Measurements from ENCODE around the gene FOXK1.

Gene FOXK1

DNA sequence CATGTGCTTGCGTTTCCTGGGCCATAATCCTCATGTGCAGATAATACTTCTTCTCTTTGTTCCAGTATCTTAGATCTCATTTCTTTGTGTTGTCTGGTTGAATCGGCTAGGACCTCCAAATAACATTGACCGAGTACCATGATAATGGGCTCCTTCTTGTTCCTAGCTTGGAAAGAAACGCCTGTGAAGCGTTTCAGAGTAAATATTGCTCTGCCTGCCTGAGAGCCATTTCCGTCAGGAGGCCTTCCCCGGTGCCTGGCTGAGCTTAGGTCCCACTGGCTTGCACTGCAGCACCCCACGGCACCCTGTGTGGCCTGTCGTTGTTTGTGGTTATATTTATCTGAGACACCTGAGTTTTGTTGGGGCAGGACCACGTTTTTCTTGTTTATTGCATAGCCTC, 17.7 kb downstream of the FOXK1 start:
- DNase-seq: no peak

DNA sequence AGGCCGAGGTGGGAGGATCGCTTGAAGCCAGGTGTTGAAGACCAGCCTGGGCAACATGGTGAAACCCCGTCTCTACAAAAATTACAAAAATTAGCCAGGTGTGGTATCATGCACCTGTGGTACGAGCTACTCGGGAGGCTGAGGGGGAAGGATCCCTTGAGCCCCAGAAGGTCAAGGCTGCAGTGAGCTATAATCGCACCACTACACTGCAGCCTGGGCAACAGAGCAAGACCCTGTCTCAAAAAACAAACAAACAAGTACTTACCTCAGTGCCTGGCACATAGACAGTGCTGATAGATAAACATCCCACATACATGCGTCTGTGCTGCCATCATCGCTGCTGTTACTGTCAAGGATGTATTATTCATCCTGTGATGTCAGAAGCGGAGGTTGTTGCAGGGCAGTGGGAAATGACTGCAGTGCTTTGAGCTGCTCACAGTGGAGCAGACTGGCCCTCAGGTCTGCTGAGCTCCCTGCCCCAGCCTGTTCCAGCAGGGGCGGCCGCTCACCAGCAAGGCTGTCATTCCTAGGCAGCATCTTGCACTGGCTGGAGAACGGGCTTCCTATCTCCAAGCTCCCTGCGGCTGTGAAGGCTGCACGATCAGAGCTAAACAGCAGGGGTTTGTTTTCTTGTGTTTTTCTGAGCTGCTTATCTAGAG, 18.6 kb downstream of the FOXK1 start:
- no peak for DNase-seq

DNA sequence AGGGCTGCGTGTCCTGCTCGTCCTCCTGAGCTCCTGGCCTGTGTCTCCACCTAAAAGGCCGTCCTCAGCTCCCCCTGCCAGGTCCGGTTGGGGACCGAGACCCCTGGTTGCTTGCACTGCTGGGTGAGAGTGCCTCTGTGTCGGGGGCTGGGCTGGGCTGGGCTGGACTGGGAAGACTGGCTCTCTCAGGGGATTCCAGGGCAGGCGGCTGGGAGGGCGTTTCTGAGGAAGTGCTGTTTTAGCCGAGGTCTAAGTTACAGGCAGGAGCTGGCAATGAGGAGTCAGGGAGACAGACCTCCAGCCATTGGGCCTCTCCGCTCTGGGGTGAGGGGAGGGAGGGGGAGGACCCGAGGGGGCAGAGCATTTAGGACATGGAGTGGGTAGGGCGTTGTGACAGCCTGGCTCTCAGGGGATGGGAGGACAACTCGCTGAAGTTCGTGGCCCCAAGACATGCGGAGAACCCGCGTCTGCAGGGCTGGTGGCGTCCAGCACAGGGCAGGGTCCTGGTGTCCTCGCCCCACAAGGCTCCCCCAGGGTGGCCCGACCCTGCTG, 20.9 kb downstream of the FOXK1 start:
- no peak for DNase-seq

DNA sequence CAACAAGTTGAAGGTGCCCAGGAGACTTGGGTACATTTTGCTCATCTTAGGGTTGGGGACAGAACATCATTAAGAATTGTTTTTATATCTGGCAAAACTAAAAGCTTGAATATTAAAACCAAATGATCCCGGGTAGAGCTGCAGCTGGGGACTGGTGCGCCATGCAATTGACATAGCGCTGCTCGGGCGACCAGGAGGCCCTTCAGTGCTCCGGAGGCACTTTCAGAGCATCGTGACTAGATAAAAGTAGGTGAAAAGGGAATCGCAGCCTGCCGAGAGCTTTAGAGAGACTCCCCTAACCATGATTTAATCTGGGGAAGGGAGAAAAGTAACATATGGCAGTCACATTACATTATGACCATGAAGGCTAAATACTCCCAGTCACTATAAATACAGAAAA, 21.4 kb downstream of the FOXK1 start:
- no peak for DNase-seq

DNA sequence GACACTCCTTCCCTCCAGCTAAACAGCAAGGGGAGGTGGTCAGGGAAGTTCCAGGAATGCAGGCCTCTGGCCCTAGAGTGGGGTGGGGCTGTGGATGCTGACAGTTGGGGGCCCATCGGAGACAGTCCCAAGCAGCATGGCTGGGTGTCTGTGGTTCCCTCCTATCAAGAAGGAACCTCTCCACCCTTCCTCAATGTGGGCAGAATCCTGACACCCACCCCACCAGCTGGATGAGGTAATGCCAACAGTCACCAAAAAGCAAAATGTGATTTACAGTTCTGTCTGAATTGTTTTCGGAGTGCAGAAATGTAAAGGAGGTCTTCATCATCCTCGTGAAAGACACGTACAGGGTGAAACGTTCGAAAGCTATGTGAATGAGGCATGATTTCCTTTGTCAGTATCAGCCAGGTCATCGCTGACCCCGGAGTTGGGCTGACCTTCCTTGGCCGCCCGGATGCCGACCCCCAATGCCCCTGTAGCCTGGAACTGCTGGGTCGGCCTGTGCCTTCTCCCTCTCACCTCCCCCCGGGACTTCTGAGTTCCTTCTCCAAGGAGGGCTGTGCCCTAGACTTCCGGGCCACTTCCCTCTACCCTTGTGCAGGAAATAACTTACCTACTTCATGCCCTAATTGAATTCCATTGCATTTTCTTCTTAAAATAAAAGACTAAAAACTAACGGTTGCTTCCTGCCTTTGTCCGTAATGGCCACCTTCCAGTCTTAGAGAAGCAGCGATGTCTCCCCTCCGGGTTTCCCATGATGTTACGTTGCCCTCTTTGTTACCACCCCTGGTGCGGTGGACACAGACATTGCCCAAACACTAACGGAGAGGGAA, 24.5 kb downstream of the FOXK1 start:
- DNase-seq: no peak

DNA sequence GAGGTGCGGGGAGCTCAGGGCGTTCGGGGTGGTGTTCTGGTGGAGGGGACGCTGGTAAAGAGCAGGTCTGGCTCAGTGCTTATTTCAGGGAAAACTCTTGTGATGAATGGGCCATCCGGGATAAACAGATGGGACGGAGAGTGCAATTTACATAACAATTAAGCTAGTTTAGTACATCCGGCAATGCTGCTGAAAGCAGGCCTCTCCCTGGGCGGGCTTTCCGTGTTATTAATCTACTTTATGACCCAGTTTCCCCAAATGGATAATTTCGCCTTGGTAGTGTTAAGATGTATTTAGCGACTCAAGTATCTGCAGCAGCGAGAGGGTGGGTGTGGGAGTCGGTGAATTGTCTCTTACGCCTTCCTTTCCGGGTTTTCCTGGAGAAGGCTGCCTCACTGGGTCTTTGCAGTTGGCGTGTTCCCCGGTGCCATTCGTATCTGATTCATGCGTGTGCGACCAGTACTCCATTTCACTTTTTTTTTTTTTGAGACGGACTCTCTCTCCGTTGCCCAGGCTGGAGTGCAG, 25.2 kb downstream of the FOXK1 start:
- DNase-seq: no peak

GRCh38 chr7:4707980-4708411, 25.9 kb downstream of the FOXK1 start:
- DNase-seq: no peak

DNA sequence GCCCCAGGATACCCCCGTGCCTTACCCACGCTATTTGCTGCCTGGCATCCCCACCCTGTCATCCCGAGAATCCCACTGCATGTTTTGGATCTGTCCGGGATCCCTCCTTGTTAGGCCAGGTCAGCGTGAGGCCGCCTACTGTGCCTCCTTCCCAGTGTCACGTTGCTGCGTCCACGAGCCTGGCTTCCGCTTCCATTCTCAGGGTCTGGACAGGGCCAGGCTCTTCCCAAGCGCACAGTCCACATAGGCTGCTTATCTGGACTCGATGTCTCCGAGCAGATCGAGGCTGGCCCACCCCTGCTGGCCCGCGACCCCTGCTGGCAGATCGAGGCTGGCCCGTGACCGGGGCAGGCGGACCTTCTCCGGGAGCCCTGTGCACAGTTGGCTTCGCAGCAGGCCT, 27.1 kb downstream of the FOXK1 start:
- no peak for DNase-seq

- DNase-seq: no peak
Observed at GRCh38 chr7:4711093-4711492, 29.0 kb downstream of the FOXK1 start.

DNA sequence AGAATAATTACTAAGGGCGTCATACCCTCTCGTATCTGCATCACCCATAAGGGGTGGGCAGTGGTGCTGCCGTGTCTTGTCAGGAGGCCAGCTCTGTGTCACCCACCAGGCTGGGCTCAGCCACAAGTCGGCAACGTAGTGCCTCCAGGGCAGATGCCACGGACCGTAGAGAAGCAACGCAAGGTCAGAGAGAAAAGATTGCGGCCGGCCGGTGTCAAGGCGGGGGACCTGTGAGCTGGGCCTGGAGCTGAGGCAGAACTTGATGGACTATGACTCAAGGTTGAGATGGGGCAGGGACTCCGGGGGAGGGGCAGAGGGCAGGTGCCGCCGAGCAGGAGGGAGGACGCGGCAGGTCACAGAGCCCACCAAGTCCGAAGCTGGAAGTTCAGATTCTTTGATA, 29.5 kb downstream of the FOXK1 start:
- DNase-seq: no peak

GRCh38 chr7:4712281-4713182, 30.4 kb downstream of the FOXK1 start:
- DNase-seq: no peak

DNA sequence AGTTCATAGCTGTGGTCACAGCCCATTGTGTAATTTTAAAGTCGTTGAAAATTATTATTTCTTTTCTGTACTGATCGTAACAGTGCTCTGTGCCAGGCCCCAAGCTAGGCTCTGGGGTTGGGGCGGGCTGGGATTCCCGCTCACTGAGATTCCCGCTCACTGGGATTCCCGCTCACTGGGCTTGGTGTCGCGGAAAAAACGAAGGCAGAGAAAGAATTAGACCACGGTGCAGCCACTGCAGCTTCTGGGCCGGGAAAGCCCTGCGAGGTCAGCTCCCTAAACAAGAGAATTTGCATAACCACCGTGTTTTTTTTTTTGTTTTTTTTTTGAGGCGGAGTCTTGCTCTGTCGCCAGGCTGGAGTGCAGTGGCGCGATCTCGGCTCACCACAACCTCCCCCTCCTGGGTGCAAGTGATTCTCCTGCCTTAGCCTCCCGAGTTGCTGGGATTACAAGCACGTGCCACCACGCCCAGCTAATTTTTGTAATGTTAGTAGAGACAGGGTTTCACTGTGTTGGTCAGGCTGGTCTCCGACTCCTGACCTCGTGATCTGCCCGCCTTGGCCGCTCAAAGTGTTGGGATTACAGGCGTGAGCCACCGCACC, 31.2 kb downstream of the FOXK1 start:
- no peak for DNase-seq

DNA sequence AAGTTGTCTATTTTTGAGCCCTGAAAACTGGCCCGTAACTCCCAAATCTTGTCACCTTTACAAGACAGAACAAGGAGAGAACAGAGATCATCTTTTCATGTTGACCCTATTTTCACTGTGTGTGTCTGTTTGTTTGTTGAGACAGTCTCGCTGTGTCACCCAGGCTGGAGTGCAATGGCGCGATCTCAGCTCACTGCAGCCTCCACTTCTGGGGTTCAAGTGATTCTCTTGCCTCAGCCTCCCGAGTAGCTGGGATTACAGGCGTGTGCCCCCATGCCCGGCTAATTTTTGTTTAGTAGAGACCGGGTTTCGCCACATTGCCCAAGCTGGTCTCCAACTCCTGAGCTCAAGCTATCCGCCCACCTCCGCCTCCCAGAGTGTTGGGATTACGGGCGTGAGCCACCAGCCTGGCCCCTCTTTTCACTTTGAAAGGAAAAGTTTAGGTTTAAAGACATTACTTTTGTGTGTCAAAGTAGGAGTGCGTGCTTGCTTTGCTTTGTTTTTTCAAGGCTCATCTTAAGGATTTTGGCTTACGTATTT, 32.1 kb downstream of the FOXK1 start:
- no peak for DNase-seq

DNA sequence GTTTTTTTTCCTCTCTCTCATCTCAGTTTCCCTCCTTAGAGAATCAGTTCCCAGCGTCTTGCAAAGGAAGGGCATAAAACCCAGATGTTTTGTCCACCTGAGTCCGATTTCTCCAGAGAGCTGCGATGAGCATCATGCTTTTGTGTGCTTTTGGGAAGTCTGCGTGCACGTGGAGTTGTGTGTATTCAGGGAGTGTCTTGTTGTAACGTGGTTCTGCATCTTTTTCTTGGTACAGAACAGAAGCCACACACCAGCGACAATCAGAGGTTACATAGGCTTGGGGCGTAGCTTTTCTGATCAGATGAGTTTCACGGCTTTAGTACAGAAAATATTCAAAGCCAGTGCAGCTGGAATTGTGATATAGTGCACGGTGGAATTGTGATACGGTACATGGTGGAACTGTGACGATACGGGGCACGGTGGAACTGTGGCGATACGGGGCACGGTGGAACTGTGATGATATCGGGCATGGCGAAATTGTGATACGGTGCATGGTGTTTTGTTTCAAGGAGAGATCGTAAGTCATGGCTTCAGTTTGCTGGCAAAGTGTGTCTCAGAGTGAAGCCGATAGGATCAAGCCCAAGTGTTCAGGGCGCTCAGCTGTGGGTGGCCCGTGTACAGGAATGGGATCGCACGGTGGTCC, 32.8 kb downstream of the FOXK1 start:
- DNase-seq: no peak

DNA sequence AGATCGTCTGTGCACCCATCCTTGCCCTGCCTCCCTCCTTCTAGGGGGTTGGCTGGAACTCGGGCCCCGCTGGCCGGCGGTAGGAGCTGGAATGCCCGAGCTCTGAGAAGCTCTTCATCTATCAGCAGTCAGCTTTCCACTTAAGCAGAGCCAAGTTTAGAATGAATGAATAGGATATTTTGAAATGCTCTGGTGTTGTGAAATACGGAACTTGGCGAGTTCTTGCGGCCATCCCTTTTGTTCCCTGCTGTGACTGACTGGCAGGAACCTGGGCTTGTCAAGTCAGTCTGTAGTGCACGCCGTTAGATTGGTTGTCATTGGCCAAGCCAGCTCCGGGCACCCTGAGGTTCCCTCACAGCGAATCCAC, 33.3 kb downstream of the FOXK1 start:
- DNase-seq: no peak

DNA sequence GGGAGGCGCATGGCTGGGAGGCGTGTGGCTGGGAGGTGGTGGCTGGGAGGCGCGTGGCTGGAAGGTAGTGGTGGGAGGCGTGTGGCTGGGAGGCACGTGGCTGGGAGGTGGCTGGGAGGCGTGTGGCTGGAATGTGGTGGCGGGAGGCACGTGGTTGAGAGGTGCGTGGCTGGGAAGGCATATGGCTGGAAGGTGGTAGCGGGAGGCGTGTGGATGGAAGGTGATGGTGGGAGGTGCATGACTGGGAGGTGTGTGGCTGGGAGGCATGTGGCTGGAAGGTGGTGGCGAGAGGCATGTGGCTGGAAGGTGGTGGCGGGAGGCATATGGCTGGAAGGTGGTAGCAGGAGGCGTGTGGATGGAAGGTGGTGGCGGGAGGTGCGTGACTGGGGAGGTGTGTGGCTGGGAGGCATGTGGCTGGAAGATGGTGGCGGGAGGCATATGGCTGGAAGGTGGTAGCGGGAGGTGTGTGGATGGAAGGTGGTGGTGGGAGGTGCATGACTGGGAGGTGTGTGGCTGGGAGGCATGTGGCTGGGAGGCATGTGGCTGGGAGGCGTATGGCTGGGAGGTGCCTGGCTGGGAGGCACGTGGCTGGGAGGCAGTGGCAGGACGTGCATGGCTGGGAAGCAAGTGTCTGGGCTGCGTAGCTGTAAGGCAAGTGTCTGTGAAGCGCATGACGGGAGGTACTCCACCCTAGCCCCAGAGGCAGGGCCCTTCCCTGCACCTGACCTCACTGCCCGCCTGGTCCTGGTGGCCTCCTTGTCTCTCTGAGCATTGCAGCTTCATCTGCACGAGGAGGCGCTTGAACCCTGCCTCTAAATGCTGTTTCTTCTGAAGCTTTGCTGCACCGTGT, 35.1 kb downstream of the FOXK1 start:
- no peak for DNase-seq

DNA sequence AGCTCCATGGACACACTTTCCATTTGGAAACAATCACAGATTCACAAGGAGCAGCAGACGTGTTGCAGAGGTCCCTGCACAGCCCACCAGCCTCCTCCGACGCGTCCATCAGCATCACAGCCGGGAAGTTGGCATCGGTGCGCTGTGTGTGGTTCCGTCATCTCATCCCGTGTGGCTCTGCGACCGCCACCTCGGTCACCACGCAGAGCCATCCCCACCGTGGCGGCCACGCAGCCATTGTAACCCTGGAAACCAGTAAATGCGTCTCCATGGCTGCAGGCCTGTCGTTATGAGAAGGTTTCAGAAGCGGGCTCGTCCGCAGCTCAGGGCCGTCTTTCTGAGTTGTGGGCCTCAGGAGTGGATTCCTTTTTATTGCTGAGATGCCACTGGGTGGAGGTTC, 36.0 kb downstream of the FOXK1 start:
- DNase-seq: no peak

DNA sequence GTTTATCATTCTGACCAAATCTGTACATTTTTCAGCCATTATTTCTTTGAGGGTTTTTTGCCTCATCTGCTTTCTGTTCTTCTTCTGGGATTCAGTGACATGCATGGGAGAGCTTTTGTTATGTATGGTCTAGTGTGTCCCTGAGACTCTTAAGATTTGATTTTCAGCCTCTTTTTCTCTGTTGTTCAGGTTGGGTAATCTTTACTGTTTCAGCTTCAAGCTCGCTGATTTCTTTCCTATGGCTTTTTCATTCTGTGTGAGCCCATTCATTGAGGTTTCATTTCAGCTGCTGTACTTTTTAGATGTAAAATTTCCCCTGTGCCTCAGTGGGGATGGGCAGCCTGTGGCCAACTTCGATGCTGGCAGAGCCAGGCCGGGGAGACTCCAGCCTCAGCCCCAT, 38.1 kb downstream of the FOXK1 start:
- no peak for DNase-seq

- DNase-seq: no peak
Observed at GRCh38 chr7:4722308-4722707, 40.2 kb downstream of the FOXK1 start.

GRCh38 chr7:4722960-4723630, 41.0 kb downstream of the FOXK1 start:
- DNase-seq: no peak

All from cortex of kidney (tissue), 1 donor.